Heart left ventricle (tissue), 16 donors: ENCODE measurements around the gene DEAF1. TPM values are rescaled to one million over a fixed set of nuclear protein-coding genes. Genes with fewer than 3 reads are reported as not detected.

ENCODE experiments used
- ATAC-seq, 4 donors: fragments of 200-7000 bp; cut with Tn5 transposase; one replicate each; pipeline ENCODE4 v1.9.1; 2020 to 2022; ENCODE audit warnings: moderate library complexity in 4 of 4, mild to moderate bottlenecking in 3 of 4, moderate number of reproducible peaks in 1 of 4
- DNase-seq, 5 donors: peaks; one replicate each; pipeline ENCODE4 v3.0.0-alpha.2; 2020
- H3K27ac ChIP-seq, 12 donors: fragments of 200-600 bp; sonication (generic) in 4 of 12; one replicate each; pipeline versions ENCODE4 v1.5.0 to v1.8.0; 2016 to 2022; ENCODE audit warnings: mild to moderate bottlenecking in 2 of 12
- H3K27me3 ChIP-seq, 9 donors: fragments of 200-600 bp; sonication (generic) in 2 of 9; one replicate each; pipeline versions ENCODE4 v1.5.1 to v1.8.0; 2016 to 2022; ENCODE audit warnings: mild to moderate bottlenecking in 3 of 9
- H3K36me3 ChIP-seq, 9 donors: fragments of 200-600 bp; sonication (generic) in 2 of 9; one replicate each; pipeline versions ENCODE4 v1.5.0 to v1.8.0; 2018 to 2022; ENCODE audit warnings: mild to moderate bottlenecking in 2 of 9
- H3K4me1 ChIP-seq, 12 donors: fragments of 200-600 bp; sonication (generic) in 4 of 12; one replicate each; pipeline versions ENCODE4 v1.5.0 to v1.8.0; 2016 to 2022; ENCODE audit warnings: mild to moderate bottlenecking in 3 of 12
- H3K4me3 ChIP-seq, 12 donors: fragments of 200-600 bp; sonication (generic) in 4 of 12; one replicate each; pipeline versions ENCODE4 v1.5.0 to v1.8.0; 2017 to 2022; ENCODE audit warnings: mild to moderate bottlenecking in 9 of 12, moderate library complexity in 4 of 12
- H3K9me3 ChIP-seq, 12 donors: fragments of 200-600 bp; sonication (generic) in 4 of 12; one replicate each; pipeline versions ENCODE4 v1.5.0 to v1.8.0; 2016 to 2022; ENCODE audit warnings: mild to moderate bottlenecking in 1 of 12
- POLR2A ChIP-seq, 2 donors: fragments of 450-650 bp; IDR thresholded peaks; one replicate each; pipeline ENCODE4 v1.6.1; 2017; ENCODE audit warnings: antibody characterized with exemption in 2 of 2, mild to moderate bottlenecking in 2 of 2, moderate library complexity in 2 of 2
- WGBS, 4 donors: extraction: QIAGEN DNeasy Blood & Tissue Kit in 2 of 4; methylation state at CpG; one replicate each; pipeline versions ENCODE4 v1.1.5 to v1.1.7; 2013 to 2018; 5-methylcytosine and 5-hydroxymethylcytosine counted together
- intact Hi-C, 10 donors: fragments of 100-400 bp; cut with DNase I; formaldehyde crosslinking; loops; one replicate each; pipeline versions ENCODE4 v1.11.1 to v1.14.2; 2022
- polyA plus RNA-seq, 2 donors: library from polyadenylated mRNA; stranded (reverse); fragments of 200-250 nt; gene quantifications; one replicate each; pipeline ENCODE4 v1.2.3, GENCODE V29; 2013
- total RNA-seq, 9 donors: library from RNA; depleted of rRNA in 2 of 9; stranded (reverse); fragments of >200 nt in 2 of 9; fragmentation: NEBNext Ultra II Directional in 3 of 9; extraction: Animal tissue kit (Norgen Biotek cat#: 25700) in 3 of 9; gene quantifications; one replicate each; pipeline versions ENCODE4 v1.1.0 to v1.2.4, GENCODE V29; 2016 to 2023
- TF ChIP-seq, protein P1 (sequence below), 12 donors: fragments of 200-600 bp; sonication (generic) in 4 of 12; IDR thresholded peaks; one replicate each; pipeline versions ENCODE4 v1.5.0 to v1.8.0; 2018 to 2022; ENCODE audit warnings: antibody characterized with exemption in 12 of 12, mild to moderate bottlenecking in 5 of 12
- donor health status: ischemic (EF 13 %, LVEDD 7.1; RV severe dilation, severe dysfunction).
- donor health status: healthy with polysubstance abuse.
- donor health status: DM: no; HTN: yes; CAD: no.
- donor health status: DM: no; HTN: no; CAD: no.
- donor health status: ischemic (EF 25% LVEDD 6.9; RV normal size, moderate dysfunction).
- donor health status: ischemic (EF 25% LVEDD 5.7; RV mildly dilated, moderate dysfunction).
- donor health status: healthy.
- donor health status: DM: yes; HTN: yes; CAD: no.
- donor health status: ischemic (EF 35%, LVEDD 5.7; RV mildly dilated, moderate dysfunction).
- donor health status: nonischemic (EF 11% LVEDD 7.7; RV severe dilation, severe dysfunction).
- donor health status: DM: yes; HTN: yes; CAD: no.
- donor health status: PGD.
- donor health status: ischemic (EF 29% LVEDD 5.4; RV normal size, mild dysfunction).
- donor health status: nonischemic (EF 23%, LVEDD 6.1; RV moderate dilation, normal function).

The DEAF1 gene
- total and polyA plus RNA-seq, 11 donors: 11.8 to 25.6 (median 15.1) TPM

DNA sequence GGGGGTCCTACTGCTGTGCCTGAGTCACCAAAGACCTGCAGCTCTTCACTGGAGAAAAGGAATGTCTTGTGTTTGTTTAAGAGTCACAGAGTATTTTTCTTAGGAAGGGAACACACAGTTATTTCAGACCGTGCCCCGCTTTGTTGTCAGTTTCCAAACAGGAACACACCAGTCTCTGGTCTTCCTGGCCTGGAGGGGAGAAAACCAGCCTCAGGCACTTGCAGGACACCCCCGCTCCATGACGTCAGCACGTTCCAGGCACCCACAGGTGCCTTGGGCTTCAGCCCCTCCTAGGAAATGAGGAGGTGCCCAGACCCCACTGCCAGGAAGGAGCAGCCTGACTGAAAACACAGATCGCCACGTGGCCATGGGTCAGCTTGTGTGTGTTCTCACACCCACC is 5.4 kb downstream of the DEAF1 start:
- WGBS, 4 donors: 68 to 93% (median 88%) methylated on average over 5 to 7 of the region's 7 CpGs
- no peak for TF ChIP-seq POLR2A (IDR thresholded peaks at IDR 0.05)
- TF ChIP-seq, protein P1, sequence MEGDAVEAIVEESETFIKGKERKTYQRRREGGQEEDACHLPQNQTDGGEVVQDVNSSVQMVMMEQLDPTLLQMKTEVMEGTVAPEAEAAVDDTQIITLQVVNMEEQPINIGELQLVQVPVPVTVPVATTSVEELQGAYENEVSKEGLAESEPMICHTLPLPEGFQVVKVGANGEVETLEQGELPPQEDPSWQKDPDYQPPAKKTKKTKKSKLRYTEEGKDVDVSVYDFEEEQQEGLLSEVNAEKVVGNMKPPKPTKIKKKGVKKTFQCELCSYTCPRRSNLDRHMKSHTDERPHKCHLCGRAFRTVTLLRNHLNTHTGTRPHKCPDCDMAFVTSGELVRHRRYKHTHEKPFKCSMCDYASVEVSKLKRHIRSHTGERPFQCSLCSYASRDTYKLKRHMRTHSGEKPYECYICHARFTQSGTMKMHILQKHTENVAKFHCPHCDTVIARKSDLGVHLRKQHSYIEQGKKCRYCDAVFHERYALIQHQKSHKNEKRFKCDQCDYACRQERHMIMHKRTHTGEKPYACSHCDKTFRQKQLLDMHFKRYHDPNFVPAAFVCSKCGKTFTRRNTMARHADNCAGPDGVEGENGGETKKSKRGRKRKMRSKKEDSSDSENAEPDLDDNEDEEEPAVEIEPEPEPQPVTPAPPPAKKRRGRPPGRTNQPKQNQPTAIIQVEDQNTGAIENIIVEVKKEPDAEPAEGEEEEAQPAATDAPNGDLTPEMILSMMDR (IDR thresholded peaks at IDR 0.05): no peak
- no peak overlapping the region for H3K27ac ChIP-seq
- H3K36me3 ChIP-seq: peaks cover 0 to 59% (median 46%) of the 10 kb centered on the region in 9 donors
- no peaks in the 10 kb centered on the region for H3K9me3 ChIP-seq
- ATAC-seq: no peak
- no peak for DNase-seq
- H3K27me3 ChIP-seq: no peaks in the 10 kb centered on the region
- peaks cover 5 to 25% (median 13%) of the 10 kb centered on the region in 12 donors for H3K4me1 ChIP-seq
- H3K4me3 ChIP-seq: no peak overlapping the region
- intact Hi-C loops: loop anchor here in 1 of 10 donors (5.0 kb wide), 1 partner anchor 77 kb away; no protein-coding TSS in a partner anchor

DNA sequence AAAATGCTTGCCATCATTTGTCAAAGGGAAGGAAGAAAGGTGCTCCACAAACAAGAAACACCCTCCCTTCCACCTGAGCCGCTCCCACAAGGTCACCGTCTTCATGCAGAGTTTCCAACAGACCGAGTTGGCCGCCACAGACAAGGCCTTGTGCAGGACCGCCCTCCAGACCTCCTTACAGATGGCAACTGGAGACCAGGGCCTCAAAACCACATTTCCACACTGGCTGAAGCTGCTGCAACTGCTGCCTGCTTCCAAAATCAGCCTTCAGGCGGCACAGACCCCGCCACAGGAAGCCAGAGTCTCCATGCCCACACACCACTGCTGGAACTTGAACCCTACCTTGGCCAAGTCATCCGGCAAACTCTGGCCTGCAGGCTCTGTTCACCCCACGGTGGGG is 6.3 kb downstream of the DEAF1 start:
- WGBS, 4 donors: 79 to 91% (median 85%) methylated on average over 8 to 9 of the region's 9 CpGs
- ATAC-seq: no peak
- intact Hi-C loops: no loop called here

GRCh38 chr11:687751-688150 is 7.3 kb downstream of the DEAF1 start:
- TF ChIP-seq POLR2A (IDR thresholded peaks at IDR 0.05): no peak
- Histone ChIP-seq H3K36me3 (peaks cover 0 to 78% (median 64%) of the 10 kb centered on the region in 9 donors), H3K4me1 (peaks cover 0 to 6% (median 0%) of the 10 kb centered on the region in 12 donors), H3K4me3 (no peak overlapping the region), H3K27ac (no peak overlapping the region), H3K9me3 (no peaks in the 10 kb centered on the region), H3K27me3 (no peaks in the 10 kb centered on the region)
- ATAC-seq: no peak
- intact Hi-C loops: no loop called here
- 85 to 96% (median 92%) methylated on average over 13 of the region's 13 CpGs for WGBS, 4 donors
- DNase-seq: no peak

More for the DNA sequence above, 6.3 kb downstream of the DEAF1 start:
- TF ChIP-seq, protein P1 (IDR thresholded peaks at IDR 0.05): no peak
- TF ChIP-seq POLR2A (IDR thresholded peaks at IDR 0.05): no peak
- Histone ChIP-seq H3K36me3 (peaks cover 0 to 69% (median 55%) of the 10 kb centered on the region in 9 donors), H3K27me3 (no peaks in the 10 kb centered on the region), H3K9me3 (no peaks in the 10 kb centered on the region), H3K4me3 (no peak overlapping the region), H3K27ac (no peak overlapping the region), H3K4me1 (peaks cover 2 to 15% (median 6%) of the 10 kb centered on the region in 12 donors)
- peak in 1 of 5 donors; percentile 12 for DNase-seq

DNA sequence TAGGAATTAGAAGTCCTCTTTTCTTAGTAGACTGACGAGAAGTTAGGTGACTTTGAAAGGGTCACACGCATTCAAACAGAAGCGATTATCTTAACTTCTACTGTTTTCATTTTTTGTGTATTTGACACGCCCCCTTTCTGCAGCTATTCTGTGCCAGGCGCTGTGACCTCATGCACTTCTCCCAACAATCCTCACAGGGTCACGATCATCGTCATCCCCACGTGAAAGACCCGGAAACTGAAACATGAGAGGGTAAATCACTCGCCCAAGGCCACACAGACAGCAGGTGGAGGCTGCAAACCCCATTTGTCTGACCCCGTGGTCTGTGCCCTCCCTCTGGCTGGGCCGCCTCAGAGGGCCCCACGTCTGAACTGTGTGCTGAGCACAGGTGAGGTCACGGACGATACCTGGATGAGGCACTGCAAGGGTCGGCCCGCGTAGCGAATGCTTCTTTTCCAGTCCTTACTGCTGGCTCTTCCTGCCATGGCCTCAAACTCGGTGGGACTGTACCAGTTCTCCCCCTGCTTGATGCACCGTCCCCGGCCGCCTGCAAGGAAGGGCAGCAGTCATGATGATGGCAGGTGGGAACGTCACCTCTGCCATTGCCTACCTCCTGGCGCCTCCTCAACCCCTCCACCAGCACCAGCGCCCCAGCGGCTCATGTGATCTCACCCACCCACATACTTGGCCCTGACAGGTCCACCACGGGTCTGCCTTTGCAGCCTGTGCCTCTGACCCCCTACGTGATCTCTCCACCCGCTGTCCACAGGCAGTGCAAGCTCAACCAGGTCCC is 8.4 kb downstream of the DEAF1 start:
- Histone ChIP-seq H3K9me3 (no peaks in the 10 kb centered on the region), H3K4me3 (no peak overlapping the region), H3K4me1 (peaks cover 0 to 5% (median 0%) of the 10 kb centered on the region in 12 donors), H3K27ac (no peak overlapping the region), H3K36me3 (peaks cover 0 to 81% (median 69%) of the 10 kb centered on the region in 9 donors), H3K27me3 (no peaks in the 10 kb centered on the region)
- intact Hi-C loops: no loop called here
- WGBS, 4 donors: 90 to 93% (median 92%) methylated on average over 29 to 30 of the region's 30 CpGs
- no peak for DNase-seq
- no peak for ATAC-seq
- TF ChIP-seq, protein P1 (IDR thresholded peaks at IDR 0.05): no peak
- TF ChIP-seq POLR2A (IDR thresholded peaks at IDR 0.05): no peak
